HepG2 (cell line): ENCODE results near the gene GRK4. TPM values are rescaled to one million over a fixed set of nuclear protein-coding genes. Genes with fewer than 3 reads are reported as not detected.

Source experiments
- ATM ChIP-seq: fragments of 450-650 bp; IDR thresholded peaks from 2 replicates; pipeline ENCODE4 v1.7.1; 2017; ENCODE audit warnings: mild to moderate bottlenecking, borderline replicate concordance
- CCAR2 ChIP-seq: fragments of 200-400 bp; formaldehyde crosslinking; optimal IDR thresholded peaks from 2 replicates; pipeline ENCODE3; 2018; ENCODE audit warnings: low read depth, mild to moderate bottlenecking, low read length, moderate library complexity
- E2F1 ChIP-seq: sonication (generic); formaldehyde crosslinking; IDR thresholded peaks from 2 replicates; pipeline ENCODE4 v1.5.0; 2020; ENCODE audit warnings: missing genetic modification reagents
- LBX2 ChIP-seq: sonication (generic); formaldehyde crosslinking; IDR thresholded peaks from 2 replicates; pipeline ENCODE4 v1.5.0; 2020; ENCODE audit warnings: missing genetic modification reagents, mild to moderate bottlenecking, borderline replicate concordance
- SNAPC2 ChIP-seq: sonication (generic); formaldehyde crosslinking; IDR thresholded peaks from 2 replicates; pipeline ENCODE4 v1.8.1; 2022; ENCODE audit warnings: mild to moderate bottlenecking, missing genetic modification reagents
- SUZ12 ChIP-seq: fragments of 150-350 bp; IDR thresholded peaks from 2 replicates; pipeline ENCODE4 v1.6.1; 2014; ENCODE audit warnings: low read depth, low read length
- WIZ ChIP-seq: sonication (generic); formaldehyde crosslinking; IDR thresholded peaks from 2 replicates; pipeline ENCODE4 v1.5.1; 2020; ENCODE audit warnings: mild to moderate bottlenecking, missing genetic modification reagents
- ZBTB43 ChIP-seq: sonication (generic); formaldehyde crosslinking; conservative IDR thresholded peaks from 2 replicates; pipeline ENCODE4 v1.4.0; 2020; ENCODE audit warnings: missing genetic modification reagents
- ZHX1 ChIP-seq: sonication (generic); formaldehyde crosslinking; IDR thresholded peaks from 2 replicates; pipeline ENCODE4 v1.8.1; 2022; ENCODE audit warnings: low read depth, mild to moderate bottlenecking, missing genetic modification reagents
- ZNF441 ChIP-seq: sonication (generic); formaldehyde crosslinking; IDR thresholded peaks from 2 replicates; pipeline ENCODE4 v1.7.0; 2021; ENCODE audit warnings: missing genetic modification reagents, borderline replicate concordance
- ZNF883 ChIP-seq: sonication (generic); formaldehyde crosslinking; IDR thresholded peaks from 2 replicates; pipeline ENCODE4 v1.5.1; 2020; ENCODE audit warnings: mild to moderate bottlenecking, missing genetic modification reagents; ENCODE audit errors: not compliant biosample characterization
- polyA plus RNA-seq, 8 experiments: library from polyadenylated mRNA; depleted of rRNA in 3 of 8; stranded (reverse) in 7 of 8; unstranded in 1 of 8; fragments of >200 nt; fragmentation: Illumina TruSeq in 4 of 8; extraction: Trizol in 4 of 8; gene quantifications; 2 replicates each; pipeline versions ENCODE4 v1.2.1 to v1.2.3, GENCODE V29; 2011 to 2016; ENCODE audit warnings: low read depth in 4 of 8, missing spikeins in 1 of 8, mixed read lengths in 1 of 8; ENCODE audit not compliant: insufficient read depth in 1 of 8
- total RNA-seq, 5 experiments: library from RNA; depleted of rRNA; stranded (reverse); fragments of >200 nt; fragmentation: Illumina TruSeq; extraction: Trizol; gene quantifications; 2 replicates each; pipeline ENCODE4 v1.2.3, GENCODE V29; 2016; ENCODE audit warnings: low read depth in 1 of 5
- TF ChIP-seq, protein P1 (sequence below): sonication (generic); IDR thresholded peaks from 2 replicates; pipeline ENCODE4 v1.6.1; 2016; ENCODE audit warnings: low read depth, borderline replicate concordance
- TF ChIP-seq, protein P2 (sequence below): sonication (generic); formaldehyde crosslinking; conservative IDR thresholded peaks from 2 replicates; pipeline ENCODE4 v1.4.0; 2020; ENCODE audit warnings: missing genetic modification reagents
- TF ChIP-seq, protein P3 (sequence below): sonication (generic); formaldehyde crosslinking; IDR thresholded peaks from 2 replicates; pipeline ENCODE4 v1.4.0; 2020; ENCODE audit warnings: mild to moderate bottlenecking, low read depth, missing genetic modification reagents
- TF ChIP-seq, protein P4 (sequence below): sonication (generic); formaldehyde crosslinking; IDR thresholded peaks from 2 replicates; pipeline ENCODE4 v1.5.0; 2020; ENCODE audit warnings: mild to moderate bottlenecking, missing genetic modification reagents, moderate library complexity

GRK4 gene
- total and polyA plus RNA-seq, 2 of the 13 experiments (the other 11 are each of a cell fraction or from before 2014, with no cell fraction given) = 1.8 to 2.0 TPM

DNA sequence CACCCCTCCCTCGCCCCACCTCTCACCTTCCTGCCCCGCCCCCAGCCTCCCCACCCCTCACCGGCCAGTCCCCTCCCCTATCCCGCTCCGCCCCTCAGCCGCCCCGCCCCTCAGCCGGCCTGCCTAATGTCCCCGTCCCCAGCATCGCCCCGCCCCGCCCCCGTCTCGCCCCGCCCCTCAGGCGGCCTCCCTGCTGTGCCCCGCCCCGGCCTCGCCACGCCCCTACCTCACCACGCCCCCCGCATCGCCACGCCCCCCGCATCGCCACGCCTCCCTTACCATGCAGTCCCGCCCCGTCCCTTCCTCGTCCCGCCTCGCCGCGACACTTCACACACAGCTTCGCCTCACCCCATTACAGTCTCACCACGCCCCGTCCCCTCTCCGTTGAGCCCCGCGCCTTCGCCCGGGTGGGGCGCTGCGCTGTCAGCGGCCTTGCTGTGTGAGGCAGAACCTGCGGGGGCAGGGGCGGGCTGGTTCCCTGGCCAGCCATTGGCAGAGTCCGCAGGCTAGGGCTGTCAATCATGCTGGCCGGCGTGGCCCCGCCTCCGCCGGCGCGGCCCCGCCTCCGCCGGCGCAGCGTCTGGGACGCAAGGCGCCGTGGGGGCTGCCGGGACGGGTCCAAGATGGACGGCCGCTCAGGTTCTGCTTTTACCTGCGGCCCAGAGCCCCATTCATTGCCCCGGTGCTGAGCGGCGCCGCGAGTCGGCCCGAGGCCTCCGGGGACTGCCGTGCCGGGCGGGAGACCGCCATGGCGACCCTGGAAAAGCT lies 110.9 kb downstream of the GRK4 start, which contains the start of the genes HTT and HTT-AS (continued):
- TF ChIP-seq LBX2 (CRISPR knock-in tag) (no peak), SUZ12 (no peak), SNAPC2 (CRISPR knock-in tag) (no peak; the same call in 1 of the 2 replicates), CCAR2 (no peak), ZBTB43 (CRISPR knock-in tag) (no peak), ATM (no peak), WIZ (CRISPR knock-in tag) (no peak), ZHX1 (CRISPR knock-in tag) (no peak), ZNF441 (peak; percentile 61; the same call in 1 of the 2 replicates), E2F1 (CRISPR knock-in tag) (no peak), ZNF883 (CRISPR knock-in tag) (no peak)
- TF ChIP-seq, protein P1, sequence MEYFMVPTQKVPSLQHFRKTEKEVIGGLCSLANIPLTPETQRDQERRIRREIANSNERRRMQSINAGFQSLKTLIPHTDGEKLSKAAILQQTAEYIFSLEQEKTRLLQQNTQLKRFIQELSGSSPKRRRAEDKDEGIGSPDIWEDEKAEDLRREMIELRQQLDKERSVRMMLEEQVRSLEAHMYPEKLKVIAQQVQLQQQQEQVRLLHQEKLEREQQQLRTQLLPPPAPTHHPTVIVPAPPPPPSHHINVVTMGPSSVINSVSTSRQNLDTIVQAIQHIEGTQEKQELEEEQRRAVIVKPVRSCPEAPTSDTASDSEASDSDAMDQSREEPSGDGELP = peak; percentile 11; the same call in 1 of the 2 replicates
- TF ChIP-seq, protein P2, sequence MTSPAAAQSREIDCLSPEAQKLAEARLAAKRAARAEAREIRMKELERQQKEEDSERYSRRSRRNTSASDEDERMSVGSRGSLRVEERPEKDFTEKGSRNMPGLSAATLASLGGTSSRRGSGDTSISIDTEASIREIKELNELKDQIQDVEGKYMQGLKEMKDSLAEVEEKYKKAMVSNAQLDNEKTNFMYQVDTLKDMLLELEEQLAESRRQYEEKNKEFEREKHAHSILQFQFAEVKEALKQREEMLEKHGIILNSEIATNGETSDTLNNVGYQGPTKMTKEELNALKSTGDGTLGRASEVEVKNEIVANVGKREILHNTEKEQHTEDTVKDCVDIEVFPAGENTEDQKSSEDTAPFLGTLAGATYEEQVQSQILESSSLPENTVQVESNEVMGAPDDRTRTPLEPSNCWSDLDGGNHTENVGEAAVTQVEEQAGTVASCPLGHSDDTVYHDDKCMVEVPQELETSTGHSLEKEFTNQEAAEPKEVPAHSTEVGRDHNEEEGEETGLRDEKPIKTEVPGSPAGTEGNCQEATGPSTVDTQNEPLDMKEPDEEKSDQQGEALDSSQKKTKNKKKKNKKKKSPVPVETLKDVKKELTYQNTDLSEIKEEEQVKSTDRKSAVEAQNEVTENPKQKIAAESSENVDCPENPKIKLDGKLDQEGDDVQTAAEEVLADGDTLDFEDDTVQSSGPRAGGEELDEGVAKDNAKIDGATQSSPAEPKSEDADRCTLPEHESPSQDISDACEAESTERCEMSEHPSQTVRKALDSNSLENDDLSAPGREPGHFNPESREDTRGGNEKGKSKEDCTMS (CRISPR knock-in tag) = no peak
- TF ChIP-seq, protein P3, sequence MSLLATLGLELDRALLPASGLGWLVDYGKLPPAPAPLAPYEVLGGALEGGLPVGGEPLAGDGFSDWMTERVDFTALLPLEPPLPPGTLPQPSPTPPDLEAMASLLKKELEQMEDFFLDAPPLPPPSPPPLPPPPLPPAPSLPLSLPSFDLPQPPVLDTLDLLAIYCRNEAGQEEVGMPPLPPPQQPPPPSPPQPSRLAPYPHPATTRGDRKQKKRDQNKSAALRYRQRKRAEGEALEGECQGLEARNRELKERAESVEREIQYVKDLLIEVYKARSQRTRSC (CRISPR knock-in tag) = no peak
- TF ChIP-seq, protein P4, sequence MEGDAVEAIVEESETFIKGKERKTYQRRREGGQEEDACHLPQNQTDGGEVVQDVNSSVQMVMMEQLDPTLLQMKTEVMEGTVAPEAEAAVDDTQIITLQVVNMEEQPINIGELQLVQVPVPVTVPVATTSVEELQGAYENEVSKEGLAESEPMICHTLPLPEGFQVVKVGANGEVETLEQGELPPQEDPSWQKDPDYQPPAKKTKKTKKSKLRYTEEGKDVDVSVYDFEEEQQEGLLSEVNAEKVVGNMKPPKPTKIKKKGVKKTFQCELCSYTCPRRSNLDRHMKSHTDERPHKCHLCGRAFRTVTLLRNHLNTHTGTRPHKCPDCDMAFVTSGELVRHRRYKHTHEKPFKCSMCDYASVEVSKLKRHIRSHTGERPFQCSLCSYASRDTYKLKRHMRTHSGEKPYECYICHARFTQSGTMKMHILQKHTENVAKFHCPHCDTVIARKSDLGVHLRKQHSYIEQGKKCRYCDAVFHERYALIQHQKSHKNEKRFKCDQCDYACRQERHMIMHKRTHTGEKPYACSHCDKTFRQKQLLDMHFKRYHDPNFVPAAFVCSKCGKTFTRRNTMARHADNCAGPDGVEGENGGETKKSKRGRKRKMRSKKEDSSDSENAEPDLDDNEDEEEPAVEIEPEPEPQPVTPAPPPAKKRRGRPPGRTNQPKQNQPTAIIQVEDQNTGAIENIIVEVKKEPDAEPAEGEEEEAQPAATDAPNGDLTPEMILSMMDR (CRISPR knock-in tag) = peak; percentile 39
